GM18907 (cell line): ENCODE data around the gene PRKAG2.

Experiments used
- ATAC-seq: cut with Tn5 transposase; IDR thresholded peaks from one replicate; pipeline ENCODE4 v1.9.1; 2021; ENCODE audit warnings: mild to moderate bottlenecking, moderate library complexity; ENCODE audit not compliant: unreplicated experiment

Gene PRKAG2

GRCh38 chr7:151717918-151718317 is 159.0 kb downstream of the PRKAG2 start:
- no peak for ATAC-seq

GRCh38 chr7:151717415-151717814 is 159.5 kb downstream of the PRKAG2 start:
- no peak for ATAC-seq

DNA sequence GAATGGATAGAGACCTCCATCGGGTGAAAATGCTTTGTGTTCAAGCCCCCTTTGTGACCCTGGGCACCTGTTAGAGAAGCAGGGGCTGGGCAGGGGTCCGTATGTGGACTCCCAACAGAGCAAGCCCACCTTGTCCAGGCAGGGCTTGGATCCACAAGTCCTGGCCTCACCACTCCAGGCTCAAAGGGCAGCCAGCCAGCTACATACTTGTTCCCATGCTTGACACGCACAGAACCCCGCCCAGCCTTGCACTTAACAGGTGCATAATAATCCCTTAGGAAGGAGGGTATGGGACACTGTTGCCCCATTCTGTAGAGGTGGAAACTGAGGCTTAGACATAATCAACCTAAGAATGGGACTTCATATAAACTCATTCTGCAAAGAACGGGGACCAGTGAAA is 160.6 kb downstream of the PRKAG2 start:
- ATAC-seq, result no peak

- ATAC-seq, result no peak
These were observed 161.1 kb downstream of the PRKAG2 start for GRCh38 chr7:151715666-151716315.

DNA sequence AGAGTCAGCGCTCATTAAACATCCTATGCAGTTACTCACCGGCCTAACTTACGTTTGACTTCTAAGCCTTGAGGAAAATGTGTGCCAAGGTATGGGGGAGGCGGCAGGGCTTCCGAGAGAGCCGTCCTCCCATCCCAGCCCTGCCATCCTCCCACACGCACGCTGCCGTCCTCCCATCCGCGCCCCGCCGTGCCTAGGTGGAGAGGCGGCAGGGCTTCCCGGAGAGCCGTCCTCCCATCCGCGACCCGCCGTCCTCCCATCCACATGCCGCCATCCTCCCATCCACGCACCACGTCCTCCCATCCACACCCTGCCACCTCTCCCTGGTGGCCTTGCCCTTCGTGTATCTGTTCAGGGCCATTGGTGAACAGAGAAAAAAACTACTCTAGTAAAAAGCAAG is 162.7 kb downstream of the PRKAG2 start:
- no peak for ATAC-seq

DNA sequence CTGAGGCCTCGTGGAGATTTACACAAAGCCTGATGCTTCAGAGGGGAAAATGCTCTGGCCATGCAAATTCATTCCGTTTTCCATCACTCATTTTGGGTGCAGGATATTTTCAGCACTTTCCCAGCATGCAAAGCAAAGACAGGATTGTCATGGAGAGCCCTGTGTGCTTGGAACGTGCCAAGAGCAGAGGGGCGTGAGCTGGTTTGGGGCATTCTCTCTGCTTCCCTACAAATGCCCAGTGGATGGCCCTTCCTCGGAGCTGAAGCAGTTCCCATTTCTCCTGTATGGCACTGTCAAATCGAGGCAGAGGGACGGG is 164.1 kb downstream of the PRKAG2 start:
- no peak for ATAC-seq

DNA sequence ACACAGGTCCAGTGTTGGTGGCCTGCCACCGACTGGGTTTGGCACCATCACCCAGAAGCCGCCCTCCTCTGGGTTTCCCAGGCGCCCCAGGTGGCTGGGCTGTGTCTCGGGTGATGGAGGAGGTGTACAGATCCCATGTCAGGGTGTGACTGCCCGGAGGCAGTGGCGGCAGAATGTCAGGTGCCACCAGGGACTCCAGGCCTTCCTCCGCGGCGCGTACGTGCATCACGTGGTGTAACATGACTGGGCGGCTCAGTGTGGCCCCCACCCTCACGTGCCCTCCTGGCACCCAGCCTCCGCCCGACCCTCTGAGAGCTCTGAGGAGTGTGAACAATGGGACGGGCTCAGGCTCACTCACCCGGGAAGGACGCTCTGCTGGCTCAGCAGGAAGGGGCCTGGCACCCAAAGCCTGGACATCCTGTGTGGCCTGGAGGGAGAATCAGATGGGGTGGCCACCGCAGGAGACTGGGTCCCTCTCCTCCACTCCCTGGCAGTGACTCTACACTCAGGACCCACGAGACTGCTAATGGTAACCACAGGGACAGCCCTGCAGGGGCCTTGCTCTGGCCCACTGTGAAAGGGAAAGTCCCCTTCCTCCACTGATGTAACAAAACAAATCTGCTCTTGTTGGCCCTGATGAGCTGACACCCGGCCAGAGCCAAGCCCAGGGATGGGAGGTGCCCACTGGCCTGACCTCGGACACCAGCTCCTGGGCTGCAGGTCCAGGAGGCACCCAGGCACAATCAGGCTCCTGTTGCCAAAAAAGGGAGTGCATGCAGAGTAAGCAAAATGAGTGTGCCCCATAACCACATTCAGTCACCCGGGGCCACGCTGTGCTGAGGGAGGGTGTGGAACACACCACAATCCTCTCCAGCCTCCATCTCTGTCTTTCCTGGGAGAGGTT is 164.8 kb downstream of the PRKAG2 start:
- no peak for ATAC-seq

DNA sequence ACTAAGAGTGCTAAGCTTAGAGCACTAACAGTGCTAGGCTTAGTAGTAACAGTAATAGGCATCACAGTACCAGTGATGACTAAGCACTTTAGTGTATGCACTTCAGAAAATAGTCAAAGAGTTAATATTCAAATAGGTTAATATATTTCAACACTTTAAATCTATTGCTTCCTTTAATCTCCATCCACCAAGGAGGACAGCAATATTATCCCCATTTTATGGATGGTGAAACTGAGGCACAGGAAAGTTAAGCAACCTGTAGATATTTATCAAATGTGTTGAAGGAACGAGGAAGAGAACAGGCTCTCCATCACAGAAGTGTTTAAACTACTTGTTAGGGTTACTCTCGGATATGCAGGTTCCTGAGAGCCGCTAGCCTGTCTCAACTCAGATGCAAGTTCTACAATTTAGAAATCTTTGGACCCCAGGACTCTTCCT is 165.5 kb downstream of the PRKAG2 start:
- ATAC-seq, result no peak

DNA sequence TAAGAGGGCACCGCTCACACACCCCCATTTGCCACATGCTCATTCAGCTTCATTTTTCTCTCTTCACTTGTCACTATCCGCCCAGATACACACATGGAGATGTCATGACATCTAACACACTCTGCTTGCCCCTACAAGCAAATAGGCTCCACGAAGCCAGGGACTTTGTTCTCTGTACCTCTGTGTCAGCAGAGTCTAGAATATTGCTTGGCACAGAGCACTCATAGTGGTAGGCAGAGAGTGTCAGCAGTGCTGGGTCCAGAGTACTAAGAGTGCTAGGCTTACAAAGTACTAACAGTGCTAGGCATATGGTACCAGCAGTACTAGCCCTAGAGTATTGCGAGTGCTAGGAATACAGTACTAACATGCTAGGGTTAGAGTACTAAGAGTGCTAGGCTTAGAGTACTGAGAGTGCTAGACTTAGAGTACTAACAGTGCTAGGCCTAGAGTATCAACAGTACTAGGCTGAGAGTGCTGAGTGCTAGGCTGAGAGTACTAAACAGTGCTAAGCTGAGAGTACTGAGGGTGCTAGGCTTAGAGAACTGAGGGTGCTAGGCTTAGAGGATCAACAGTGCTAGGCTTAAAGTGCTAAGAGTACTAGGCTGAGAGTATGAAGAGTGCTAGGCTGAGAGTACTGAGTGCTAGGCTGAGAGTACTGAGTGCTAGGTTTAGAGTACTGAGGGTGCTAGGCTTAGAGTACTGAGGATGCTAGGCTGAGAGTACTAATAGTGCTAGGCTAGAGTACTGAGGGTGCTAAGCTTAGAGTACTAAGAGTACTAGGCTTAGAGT is 166.1 kb downstream of the PRKAG2 start:
- ATAC-seq, result no peak

DNA sequence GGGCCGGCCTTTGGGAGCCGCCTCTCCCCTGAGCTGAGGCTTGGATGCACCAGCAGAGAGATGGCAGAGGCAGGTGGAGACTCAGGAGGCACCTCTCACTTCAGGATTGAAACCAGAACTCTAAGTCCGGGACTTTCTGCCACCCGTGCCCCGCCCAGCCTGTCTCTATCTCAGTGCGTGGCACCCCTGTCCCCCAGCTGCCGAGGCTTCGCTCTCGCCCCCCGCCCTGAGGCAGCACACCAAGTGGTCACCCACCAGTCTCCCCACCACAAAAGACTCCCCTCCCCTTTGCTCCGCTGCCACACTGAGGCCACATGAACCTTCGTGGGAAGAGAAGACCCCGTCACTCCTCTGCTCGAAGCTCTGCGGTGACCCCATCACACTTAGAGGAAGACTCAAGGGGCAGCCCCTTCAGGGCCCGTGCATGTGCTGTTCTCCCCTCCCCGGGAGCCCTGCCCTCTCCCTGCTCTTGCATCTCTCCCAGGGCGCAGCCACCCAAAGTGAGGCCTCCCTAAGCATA is 166.7 kb downstream of the PRKAG2 start:
- ATAC-seq, result no peak

- no peak for ATAC-seq
These were observed 167.5 kb downstream of the PRKAG2 start for GRCh38 chr7:151709141-151710038.

GRCh38 chr7:151708610-151709009 is 168.3 kb downstream of the PRKAG2 start:
- no peak for ATAC-seq

DNA sequence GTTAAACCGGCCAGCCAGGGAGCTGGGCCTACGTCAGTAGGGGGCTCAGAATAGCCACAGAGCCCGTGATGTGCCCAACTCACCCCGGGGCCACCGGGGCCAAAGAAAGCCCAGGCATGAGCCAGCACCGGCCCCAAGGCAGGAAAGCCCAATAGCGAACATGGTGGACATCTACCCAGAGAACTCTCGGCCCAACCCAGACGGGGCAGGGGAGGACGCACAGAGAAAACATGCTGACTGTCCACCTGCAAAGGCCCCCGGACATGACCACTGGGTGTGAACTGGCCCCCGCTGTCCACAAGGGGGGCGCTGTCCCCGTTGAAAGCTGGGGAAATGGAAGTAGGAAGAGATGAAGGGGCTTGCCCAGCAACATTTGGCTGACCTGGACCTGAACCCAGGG is 169.2 kb downstream of the PRKAG2 start:
- ATAC-seq, result no peak

DNA sequence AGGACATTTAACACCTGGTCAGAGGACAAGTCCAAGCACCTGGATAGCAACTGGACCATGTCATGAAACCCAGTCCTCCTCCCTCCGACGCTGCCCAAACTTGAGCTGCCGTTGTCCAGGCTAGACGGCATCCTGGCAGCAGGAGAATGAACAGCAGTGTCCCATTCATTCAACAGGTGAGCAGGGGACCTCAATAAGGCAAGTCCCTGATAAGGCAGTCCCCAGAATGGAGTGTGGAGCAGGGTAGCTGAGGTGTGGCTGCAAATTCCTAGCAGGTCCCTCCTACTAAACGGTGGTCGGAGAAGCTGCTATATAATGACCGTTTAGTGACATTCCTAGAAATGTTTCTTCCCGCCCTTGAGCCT is 169.8 kb downstream of the PRKAG2 start:
- ATAC-seq, result no peak

DNA sequence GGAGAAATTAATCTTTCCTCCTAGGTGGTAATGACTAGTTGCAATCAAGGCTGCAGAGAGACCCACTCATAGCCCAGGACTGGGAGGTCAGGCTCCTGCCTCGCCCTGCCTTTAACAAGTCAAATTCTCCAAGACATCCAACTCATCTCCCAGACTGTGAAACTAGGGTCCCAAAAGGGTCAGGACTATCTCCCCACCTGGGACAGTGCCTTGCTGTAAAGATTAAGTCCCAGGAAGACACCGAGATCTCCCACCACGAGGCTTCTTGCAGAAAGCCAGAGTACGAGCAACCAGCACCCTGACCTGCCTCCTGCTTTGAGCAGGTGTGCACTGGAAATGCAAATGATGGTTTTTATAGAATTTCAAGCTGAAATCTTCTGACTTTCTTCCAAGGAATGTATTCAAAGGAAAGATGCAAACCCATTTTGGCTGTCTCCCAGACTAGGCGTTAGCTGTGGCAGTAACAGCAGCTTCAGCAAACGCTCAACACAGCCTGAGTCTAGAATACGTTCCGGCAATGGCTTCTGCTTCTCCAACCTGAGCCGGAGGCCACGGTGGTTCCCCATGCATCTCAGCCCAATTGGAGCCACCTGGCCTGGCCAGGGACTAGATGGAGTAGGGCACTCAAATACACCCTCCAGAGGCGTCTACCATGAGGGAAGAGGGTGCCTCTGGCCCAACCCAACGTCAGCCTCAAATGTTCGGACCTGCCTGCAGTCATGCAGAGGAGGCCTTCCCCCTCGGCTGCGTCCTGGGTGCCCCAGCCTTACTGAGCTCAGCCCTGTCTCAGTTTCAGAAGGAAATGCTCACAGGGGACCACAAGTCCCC is 170.4 kb downstream of the PRKAG2 start:
- ATAC-seq, result no peak

DNA sequence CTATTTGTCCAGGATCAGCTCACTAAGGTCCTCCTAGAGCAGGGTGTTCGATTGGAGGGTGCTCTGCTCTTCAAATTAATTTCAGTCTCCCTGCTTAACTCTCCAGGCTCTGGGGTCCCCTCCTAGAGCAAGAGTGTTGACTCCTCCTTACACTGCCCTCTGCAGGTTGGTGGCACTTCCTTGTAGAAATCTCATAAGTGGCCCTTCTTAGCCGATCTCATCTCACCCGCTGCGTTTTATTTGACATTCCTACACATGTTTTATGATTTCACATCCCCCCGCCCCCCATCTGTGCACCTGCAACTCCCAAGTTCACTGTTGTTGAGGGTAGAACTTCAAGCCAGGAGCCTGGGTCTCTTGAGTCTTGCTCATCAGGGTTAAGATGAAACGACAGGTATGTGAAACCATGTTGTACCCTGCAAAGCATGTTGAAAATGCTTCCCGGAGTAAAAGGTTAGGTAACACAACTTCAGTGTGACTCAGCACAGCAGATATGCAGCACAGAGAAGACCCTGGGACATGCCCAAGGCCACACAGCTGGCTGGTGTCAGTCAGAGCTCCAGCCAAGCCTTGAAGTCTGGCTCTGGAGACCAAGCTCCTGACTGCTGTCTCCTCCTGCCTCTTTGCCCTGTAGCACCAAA is 171.2 kb downstream of the PRKAG2 start:
- ATAC-seq, result no peak

DNA sequence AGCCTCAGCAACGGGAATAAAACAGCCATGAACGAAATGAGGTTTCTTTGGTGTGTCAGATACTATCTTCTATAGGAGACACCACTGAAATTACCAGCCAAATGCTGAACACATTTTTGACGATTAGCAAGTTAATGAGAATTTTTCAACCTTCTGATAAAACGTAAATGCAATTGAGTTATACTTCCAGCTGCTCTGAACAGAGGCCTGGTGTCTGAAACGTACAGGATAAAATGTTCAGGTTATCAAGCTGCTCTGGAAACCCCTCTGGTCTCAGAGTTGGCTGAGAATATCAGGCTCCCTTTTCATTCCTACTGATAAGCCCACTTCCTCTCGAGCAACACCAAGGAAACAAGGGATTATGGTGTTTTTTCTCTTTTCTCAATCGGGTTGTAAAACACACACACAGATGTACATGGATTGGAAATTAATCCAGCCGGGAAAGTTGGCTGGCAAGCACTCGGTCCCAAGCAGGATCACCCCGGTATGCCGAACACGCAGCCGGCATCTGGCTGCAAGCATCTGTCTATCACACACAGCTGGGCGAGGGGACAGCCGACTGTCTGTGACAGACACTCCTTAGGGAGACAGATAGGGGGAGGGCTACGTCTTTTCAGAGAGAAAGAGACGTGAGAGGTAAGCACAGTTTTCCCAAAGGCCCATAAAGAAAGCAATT is 171.8 kb downstream of the PRKAG2 start:
- no peak for ATAC-seq

- ATAC-seq, result no peak
These were observed 172.5 kb downstream of the PRKAG2 start for GRCh38 chr7:151704299-151704959.
